ENCODE measurements around the gene ARSB.
"Not testable (repeated sequence)": the region's sequence is repeated elsewhere in the genome, so short reads cannot be mapped to it uniquely, and the experiment has no call there.

ARSB gene

DNA sequence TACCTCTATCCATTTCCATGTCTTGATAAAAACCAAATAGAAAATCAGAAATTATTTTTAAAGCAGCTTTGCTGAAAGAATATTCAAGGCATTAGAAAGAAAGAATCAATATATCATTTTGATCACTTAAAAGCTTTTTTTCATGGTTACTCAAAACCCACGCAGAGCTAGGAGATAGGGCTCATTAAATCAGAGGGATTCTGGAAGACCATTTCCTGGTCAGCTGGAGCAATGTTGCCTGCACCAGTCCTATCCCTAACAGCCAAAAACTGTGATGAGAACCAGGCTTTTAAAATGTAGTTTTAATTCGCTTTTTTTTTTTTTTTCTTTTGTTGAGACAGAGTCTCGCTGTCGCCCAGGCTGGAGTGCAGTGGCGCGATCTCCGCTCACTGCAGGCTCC, 72.3 kb downstream of the ARSB start:
- ATAC-seq (ENCODE audit: low read depth): no peak
- H3K27ac ChIP-seq (ENCODE audit: poor library complexity, severe bottlenecking): no peak overlapping the region
- no peaks in the 10 kb centered on the region for H3K27me3 ChIP-seq (ENCODE audit: insufficient read depth, poor library complexity, severe bottlenecking)
- no peak for TF ChIP-seq CTCF (IDR thresholded peaks at IDR 0.05; ENCODE audit: poor library complexity, severe bottlenecking)
- H3K9me3 ChIP-seq (ENCODE audit: severe bottlenecking): no peaks in the 10 kb centered on the region
- no peaks in the 10 kb centered on the region for H3K36me3 ChIP-seq (ENCODE audit: low read depth)
- DNase-seq (ENCODE audit: low spot score): no peak
- H3K4me3 ChIP-seq (ENCODE audit: severe bottlenecking): no peak overlapping the region
- no peaks in the 10 kb centered on the region for H3K4me1 ChIP-seq (ENCODE audit: insufficient read depth, poor library complexity, severe bottlenecking)

- no peak for TF ChIP-seq CTCF (IDR thresholded peaks at IDR 0.05; ENCODE audit: poor library complexity, severe bottlenecking)
- H3K4me1 ChIP-seq (ENCODE audit: insufficient read depth, poor library complexity, severe bottlenecking): no peaks in the 10 kb centered on the region
- no peaks in the 10 kb centered on the region for H3K9me3 ChIP-seq (ENCODE audit: severe bottlenecking)
- DNase-seq (ENCODE audit: low spot score) (no peak), ATAC-seq (ENCODE audit: low read depth) (no peak)
- no peak overlapping the region for H3K4me3 ChIP-seq (ENCODE audit: severe bottlenecking)
- H3K36me3 ChIP-seq (ENCODE audit: low read depth): no peaks in the 10 kb centered on the region
- H3K27ac ChIP-seq (ENCODE audit: poor library complexity, severe bottlenecking): no peak overlapping the region
- no peaks in the 10 kb centered on the region for H3K27me3 ChIP-seq (ENCODE audit: insufficient read depth, poor library complexity, severe bottlenecking)
These were observed 72.9 kb downstream of the ARSB start for GRCh38 chr5:78912085-78912771.

- DNase-seq (ENCODE audit: low spot score); H3K27me3 ChIP-seq (ENCODE audit: insufficient read depth, poor library complexity, severe bottlenecking); ATAC-seq (ENCODE audit: low read depth); H3K36me3 ChIP-seq (ENCODE audit: low read depth); H3K9me3 ChIP-seq (ENCODE audit: severe bottlenecking); H3K4me1 ChIP-seq (ENCODE audit: insufficient read depth, poor library complexity, severe bottlenecking); H3K27ac ChIP-seq (ENCODE audit: poor library complexity, severe bottlenecking); H3K4me3 ChIP-seq (ENCODE audit: severe bottlenecking): not testable (repeated sequence)
These were observed 75.7 kb downstream of the ARSB start for GRCh38 chr5:78909224-78909983.

DNA sequence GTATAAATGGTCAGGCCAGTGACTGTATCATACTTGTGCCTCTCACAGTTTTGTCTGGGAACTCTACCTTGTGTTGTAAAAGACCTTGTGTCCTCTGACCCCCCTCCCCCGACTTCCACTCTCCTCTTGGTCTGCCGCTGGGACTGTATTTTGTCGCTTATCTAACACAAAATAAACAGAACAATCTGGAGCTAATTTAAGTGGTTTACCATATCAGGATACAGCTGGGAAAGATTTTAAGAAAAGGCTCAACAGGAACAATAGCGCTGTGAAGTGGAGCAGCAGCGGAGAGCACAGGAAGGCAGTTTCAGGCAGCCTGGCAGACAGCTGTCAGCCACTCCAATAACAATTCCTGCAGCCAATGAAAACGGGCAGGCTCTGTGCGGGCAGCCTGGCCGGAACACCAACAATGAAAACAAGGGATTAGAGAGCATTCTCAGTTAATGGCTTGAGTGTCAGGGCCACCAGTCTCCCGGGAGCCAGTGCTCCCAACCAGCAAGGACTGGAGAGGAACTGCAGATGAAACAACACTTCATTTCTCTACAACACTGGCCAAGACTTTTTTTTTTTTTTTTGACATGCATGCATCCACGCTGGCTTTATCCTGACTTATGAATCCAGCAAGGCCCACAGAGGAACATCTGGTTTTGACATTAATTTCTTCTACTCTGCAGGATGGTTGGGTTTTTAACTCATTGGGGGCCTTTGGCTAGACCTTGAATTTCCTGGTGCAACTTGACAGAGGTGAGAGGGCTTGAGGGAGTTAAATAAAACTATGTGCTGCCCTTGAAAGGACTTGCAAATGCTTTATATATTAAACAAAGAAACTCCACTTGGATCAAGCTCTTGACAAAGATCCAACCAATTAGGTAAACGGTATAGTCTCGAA, 76.7 kb downstream of the ARSB start:
- Histone ChIP-seq H3K4me1 (ENCODE audit: insufficient read depth, poor library complexity, severe bottlenecking) (no peaks in the 10 kb centered on the region), H3K9me3 (ENCODE audit: severe bottlenecking) (no peaks in the 10 kb centered on the region), H3K36me3 (ENCODE audit: low read depth) (no peaks in the 10 kb centered on the region), H3K27ac (ENCODE audit: poor library complexity, severe bottlenecking) (no peak overlapping the region), H3K4me3 (ENCODE audit: severe bottlenecking) (no peak overlapping the region), H3K27me3 (ENCODE audit: insufficient read depth, poor library complexity, severe bottlenecking) (no peaks in the 10 kb centered on the region)
- ATAC-seq (ENCODE audit: low read depth): no peak
- TF ChIP-seq CTCF (IDR thresholded peaks at IDR 0.05; ENCODE audit: poor library complexity, severe bottlenecking): no peak
- no peak for DNase-seq (ENCODE audit: low spot score)

GRCh38 chr5:78907255-78907891, 77.7 kb downstream of the ARSB start:
- DNase-seq (ENCODE audit: low spot score): no peak
- Histone ChIP-seq H3K27me3 (ENCODE audit: insufficient read depth, poor library complexity, severe bottlenecking) (no peaks in the 10 kb centered on the region), H3K4me1 (ENCODE audit: insufficient read depth, poor library complexity, severe bottlenecking) (no peaks in the 10 kb centered on the region), H3K27ac (ENCODE audit: poor library complexity, severe bottlenecking) (no peak overlapping the region), H3K36me3 (ENCODE audit: low read depth) (no peaks in the 10 kb centered on the region), H3K4me3 (ENCODE audit: severe bottlenecking) (no peak overlapping the region), H3K9me3 (ENCODE audit: severe bottlenecking) (no peaks in the 10 kb centered on the region)
- ATAC-seq (ENCODE audit: low read depth): no peak
- no peak for TF ChIP-seq CTCF (IDR thresholded peaks at IDR 0.05; ENCODE audit: poor library complexity, severe bottlenecking)

All from RWPE2 (cell line).